ENCODE results near the gene RERE. TPM values are rescaled to one million over a fixed set of nuclear protein-coding genes. Genes with fewer than 3 reads are reported as not detected.

RERE gene
- total and polyA plus RNA-seq, 2 donors (not counting 3 experiments of a cell fraction or from before 2014, with no cell fraction given) = 14.1 to 113 TPM

DNA sequence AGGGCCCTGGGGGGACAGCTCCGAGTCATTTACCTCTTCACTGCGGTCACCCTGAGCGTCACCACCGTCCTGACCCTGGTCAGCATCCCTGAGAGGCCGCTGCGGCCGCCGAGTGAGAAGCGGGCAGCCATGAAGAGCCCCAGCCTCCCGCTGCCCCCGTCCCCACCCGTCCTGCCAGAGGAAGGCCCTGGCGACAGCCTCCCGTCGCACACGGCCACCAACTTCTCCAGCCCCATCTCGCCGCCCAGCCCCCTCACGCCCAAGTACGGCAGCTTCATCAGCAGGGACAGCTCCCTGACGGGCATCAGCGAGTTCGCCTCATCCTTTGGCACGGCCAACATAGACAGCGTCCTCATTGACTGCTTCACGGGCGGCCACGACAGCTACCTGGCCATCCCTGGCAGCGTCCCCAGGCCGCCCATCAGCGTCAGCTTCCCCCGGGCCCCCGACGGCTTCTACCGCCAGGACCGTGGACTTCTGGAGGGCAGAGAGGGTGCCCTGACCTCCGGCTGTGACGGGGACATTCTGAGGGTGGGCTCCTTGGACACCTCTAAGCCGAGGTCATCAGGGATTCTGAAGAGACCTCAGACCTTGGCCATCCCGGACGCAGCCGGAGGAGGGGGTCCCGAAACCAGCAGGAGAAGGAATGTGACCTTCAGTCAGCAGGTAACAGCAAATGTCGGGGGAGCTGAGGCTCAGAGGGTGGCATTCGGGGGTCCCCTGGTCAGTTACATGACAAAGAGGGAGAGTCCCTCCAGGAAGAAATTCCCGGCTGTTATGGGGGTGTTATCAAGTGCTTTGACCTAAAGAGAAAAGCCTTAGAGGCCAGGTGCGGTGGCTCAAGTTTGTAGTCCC is 486.9 kb downstream of the RERE start:
- no peaks in the 10 kb centered on the region for H4K20me1 ChIP-seq (replicated peaks; ENCODE audit: control insufficient read depth, extremely low read depth, insufficient read depth, low read length)
- H3K9me1 ChIP-seq (replicated peaks; ENCODE audit: control insufficient read depth, extremely low read depth, insufficient read depth, low read length) = no peaks in the 10 kb centered on the region
- TF ChIP-seq EZH2 (IDR thresholded peaks at IDR 0.05; ENCODE audit: borderline replicate concordance, low read depth, low read length, severe bottlenecking) = no peak
- TF ChIP-seq FOS (IDR thresholded peaks at IDR 0.05; ENCODE audit: borderline replicate concordance, insufficient read depth, low read length) = no peak
- TF ChIP-seq POLR2A (IDR thresholded peaks at IDR 0.05; ENCODE audit: low read depth, low read length) = no peak
- TF ChIP-seq JUN (IDR thresholded peaks at IDR 0.05; ENCODE audit: borderline replicate concordance, insufficient read depth, insufficient read length, low read depth) = no peak
- TF ChIP-seq, protein P1, sequence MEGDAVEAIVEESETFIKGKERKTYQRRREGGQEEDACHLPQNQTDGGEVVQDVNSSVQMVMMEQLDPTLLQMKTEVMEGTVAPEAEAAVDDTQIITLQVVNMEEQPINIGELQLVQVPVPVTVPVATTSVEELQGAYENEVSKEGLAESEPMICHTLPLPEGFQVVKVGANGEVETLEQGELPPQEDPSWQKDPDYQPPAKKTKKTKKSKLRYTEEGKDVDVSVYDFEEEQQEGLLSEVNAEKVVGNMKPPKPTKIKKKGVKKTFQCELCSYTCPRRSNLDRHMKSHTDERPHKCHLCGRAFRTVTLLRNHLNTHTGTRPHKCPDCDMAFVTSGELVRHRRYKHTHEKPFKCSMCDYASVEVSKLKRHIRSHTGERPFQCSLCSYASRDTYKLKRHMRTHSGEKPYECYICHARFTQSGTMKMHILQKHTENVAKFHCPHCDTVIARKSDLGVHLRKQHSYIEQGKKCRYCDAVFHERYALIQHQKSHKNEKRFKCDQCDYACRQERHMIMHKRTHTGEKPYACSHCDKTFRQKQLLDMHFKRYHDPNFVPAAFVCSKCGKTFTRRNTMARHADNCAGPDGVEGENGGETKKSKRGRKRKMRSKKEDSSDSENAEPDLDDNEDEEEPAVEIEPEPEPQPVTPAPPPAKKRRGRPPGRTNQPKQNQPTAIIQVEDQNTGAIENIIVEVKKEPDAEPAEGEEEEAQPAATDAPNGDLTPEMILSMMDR (IDR thresholded peaks at IDR 0.05; ENCODE audit: extremely low read depth in 1 of 2, insufficient read depth in 1 of 2, low read depth in 1 of 2, low read length in 2 of 2) = no peak
- TF ChIP-seq POLR2AphosphoS5 (IDR thresholded peaks at IDR 0.05; ENCODE audit: insufficient read depth, low read depth, low read length) = no peak
- no peak for TF ChIP-seq MYC (IDR thresholded peaks at IDR 0.05; ENCODE audit: low read depth, low read length)
- TF ChIP-seq MAX (IDR thresholded peaks at IDR 0.05; ENCODE audit: insufficient read depth, insufficient read length) = no peak
- no peak for TF ChIP-seq GATA2 (IDR thresholded peaks at IDR 0.05; ENCODE audit: insufficient read depth, insufficient read length, low read depth, low read length)
- FAIRE-seq = no peak
- CTCF ChIA-PET = no interaction called here
- H2AFZ ChIP-seq (ENCODE audit: low read depth, low read length) = no peak overlapping the region
- BruUV-seq (replicated peaks) = no TSS peak
- H3K9ac ChIP-seq (replicated peaks; ENCODE audit: extremely low read depth, insufficient read depth, low read length) = no peak overlapping the region
- dilution Hi-C loops (cut with MboI; ENCODE audit: extremely low pct_ligation_motif_present, low sequenced_read_pairs) = no loop called here
- H3K79me2 ChIP-seq (ENCODE audit: control insufficient read depth, insufficient read depth, low read length) = no peaks in the 10 kb centered on the region
- H3K4me3 ChIP-seq (replicated peaks in 1 of 3; ENCODE audit: insufficient read depth in 1 of 3, low read depth in 1 of 3, low read length in 3 of 3) = no peak overlapping the region
- intact Hi-C loops (cut with micrococcal nuclease) = no loop called here
- H3K27me3 ChIP-seq (ENCODE audit: control insufficient read depth in 2 of 2, insufficient read depth in 2 of 2, low read length in 2 of 2) = no peaks in the 10 kb centered on the region
- DNase-seq (ENCODE audit: low read depth, low spot score) = no peak
- POLR2A ChIA-PET = no interaction called here
- no peaks in the 10 kb centered on the region for H3K9me3 ChIP-seq (replicated peaks; ENCODE audit: control insufficient read depth, insufficient read depth, low read length)
- H3K27ac ChIP-seq (ENCODE audit: insufficient read depth, low read depth, low read length) = no peak overlapping the region
- no peaks in the 10 kb centered on the region for H3K36me3 ChIP-seq (ENCODE audit: control insufficient read depth in 2 of 2, extremely low read depth in 1 of 2, insufficient read depth in 2 of 2, low read length in 2 of 2)
- no peaks in the 10 kb centered on the region for H3K4me1 ChIP-seq (ENCODE audit: control insufficient read depth, extremely low read depth, insufficient read depth, low read length)
- no peak overlapping the region for H3K4me2 ChIP-seq (ENCODE audit: insufficient read depth, low read length)
